Heart left ventricle (tissue), 16 donors: ENCODE measurements around the gene CRYBG3. TPM values are rescaled to one million over a fixed set of nuclear protein-coding genes. Genes with fewer than 3 reads are reported as not detected.
A peak's percentile ranks its signal among the peaks of the same experiment; 100 is the strongest.

ENCODE experiments used
- ATAC-seq, 4 donors: fragments of 200-7000 bp; cut with Tn5 transposase; one replicate each; pipeline ENCODE4 v1.9.1; 2020 to 2022; ENCODE audit warnings: moderate library complexity in 4 of 4, mild to moderate bottlenecking in 3 of 4, moderate number of reproducible peaks in 1 of 4
- DNase-seq, 5 donors: peaks; one replicate each; pipeline ENCODE4 v3.0.0-alpha.2; 2020
- H3K27ac ChIP-seq, 12 donors: fragments of 200-600 bp; sonication (generic) in 4 of 12; one replicate each; pipeline versions ENCODE4 v1.5.0 to v1.8.0; 2016 to 2022; ENCODE audit warnings: mild to moderate bottlenecking in 2 of 12
- H3K27me3 ChIP-seq, 9 donors: fragments of 200-600 bp; sonication (generic) in 2 of 9; one replicate each; pipeline versions ENCODE4 v1.5.1 to v1.8.0; 2016 to 2022; ENCODE audit warnings: mild to moderate bottlenecking in 3 of 9
- H3K36me3 ChIP-seq, 9 donors: fragments of 200-600 bp; sonication (generic) in 2 of 9; one replicate each; pipeline versions ENCODE4 v1.5.0 to v1.8.0; 2018 to 2022; ENCODE audit warnings: mild to moderate bottlenecking in 2 of 9
- H3K4me1 ChIP-seq, 12 donors: fragments of 200-600 bp; sonication (generic) in 4 of 12; one replicate each; pipeline versions ENCODE4 v1.5.0 to v1.8.0; 2016 to 2022; ENCODE audit warnings: mild to moderate bottlenecking in 3 of 12
- H3K4me3 ChIP-seq, 12 donors: fragments of 200-600 bp; sonication (generic) in 4 of 12; one replicate each; pipeline versions ENCODE4 v1.5.0 to v1.8.0; 2017 to 2022; ENCODE audit warnings: mild to moderate bottlenecking in 9 of 12, moderate library complexity in 4 of 12
- H3K9me3 ChIP-seq, 12 donors: fragments of 200-600 bp; sonication (generic) in 4 of 12; one replicate each; pipeline versions ENCODE4 v1.5.0 to v1.8.0; 2016 to 2022; ENCODE audit warnings: mild to moderate bottlenecking in 1 of 12
- CTCF ChIP-seq, 12 donors: fragments of 200-600 bp; sonication (generic) in 4 of 12; IDR thresholded peaks; one replicate each; pipeline versions ENCODE4 v1.5.0 to v1.8.0; 2018 to 2022; ENCODE audit warnings: antibody characterized with exemption in 12 of 12, mild to moderate bottlenecking in 5 of 12
- POLR2A ChIP-seq, 2 donors: fragments of 450-650 bp; IDR thresholded peaks; one replicate each; pipeline ENCODE4 v1.6.1; 2017; ENCODE audit warnings: antibody characterized with exemption in 2 of 2, mild to moderate bottlenecking in 2 of 2, moderate library complexity in 2 of 2
- WGBS, 4 donors: extraction: QIAGEN DNeasy Blood & Tissue Kit in 2 of 4; methylation state at CpG; one replicate each; pipeline versions ENCODE4 v1.1.5 to v1.1.7; 2013 to 2018; 5-methylcytosine and 5-hydroxymethylcytosine counted together
- intact Hi-C, 10 donors: fragments of 100-400 bp; cut with DNase I; formaldehyde crosslinking; loops; one replicate each; pipeline versions ENCODE4 v1.11.1 to v1.14.2; 2022
- polyA plus RNA-seq, 2 donors: library from polyadenylated mRNA; stranded (reverse); fragments of 200-250 nt; gene quantifications; one replicate each; pipeline ENCODE4 v1.2.3, GENCODE V29; 2013
- total RNA-seq, 9 donors: library from RNA; depleted of rRNA in 2 of 9; stranded (reverse); fragments of >200 nt in 2 of 9; fragmentation: NEBNext Ultra II Directional in 3 of 9; extraction: Animal tissue kit (Norgen Biotek cat#: 25700) in 3 of 9; gene quantifications; one replicate each; pipeline versions ENCODE4 v1.1.0 to v1.2.4, GENCODE V29; 2016 to 2023
- donor health status: ischemic (EF 13 %, LVEDD 7.1; RV severe dilation, severe dysfunction).
- donor health status: healthy with polysubstance abuse.
- donor health status: DM: no; HTN: yes; CAD: no.
- donor health status: DM: no; HTN: no; CAD: no.
- donor health status: ischemic (EF 25% LVEDD 6.9; RV normal size, moderate dysfunction).
- donor health status: ischemic (EF 25% LVEDD 5.7; RV mildly dilated, moderate dysfunction).
- donor health status: healthy.
- donor health status: DM: yes; HTN: yes; CAD: no.
- donor health status: ischemic (EF 35%, LVEDD 5.7; RV mildly dilated, moderate dysfunction).
- donor health status: nonischemic (EF 11% LVEDD 7.7; RV severe dilation, severe dysfunction).
- donor health status: DM: yes; HTN: yes; CAD: no.
- donor health status: PGD.
- donor health status: ischemic (EF 29% LVEDD 5.4; RV normal size, mild dysfunction).
- donor health status: nonischemic (EF 23%, LVEDD 6.1; RV moderate dilation, normal function).

The CRYBG3 gene
- total and polyA plus RNA-seq, 11 donors: 5.5 to 34.1 (median 20.9) TPM

GRCh38 chr3:97895216-97895615 is 73.4 kb downstream of the CRYBG3 start:
- Histone ChIP-seq H3K27ac (no peak overlapping the region), H3K27me3 (no peaks in the 10 kb centered on the region), H3K4me1 (peaks cover 0 to 5% (median 0%) of the 10 kb centered on the region in 12 donors), H3K36me3 (peaks cover 0 to 97% (median 25%) of the 10 kb centered on the region in 9 donors), H3K9me3 (no peaks in the 10 kb centered on the region), H3K4me3 (no peak overlapping the region)
- intact Hi-C loops: loop anchor here in 1 of 10 donors (10.0 kb wide), 1 partner anchor 70 kb away; the partner anchor contains the start of gene CRYBG3
- no peak for TF ChIP-seq CTCF (IDR thresholded peaks at IDR 0.05)
- no peak for TF ChIP-seq POLR2A (IDR thresholded peaks at IDR 0.05)
- DNase-seq: no peak
- no peak for ATAC-seq
- WGBS, 4 donors: 69 to 79% (median 78%) methylated on average over 3 of the region's 3 CpGs

- H3K4me1 ChIP-seq: peaks cover 0 to 14% (median 7%) of the 10 kb centered on the region in 12 donors
- H3K27me3 ChIP-seq: no peaks in the 10 kb centered on the region
- H3K27ac ChIP-seq: no peak overlapping the region
- H3K36me3 ChIP-seq: peaks cover 0 to 92% (median 24%) of the 10 kb centered on the region in 9 donors
- ATAC-seq (no peak), DNase-seq (no peak)
- no peak overlapping the region for H3K4me3 ChIP-seq
- intact Hi-C loops: loop anchor here in 1 of 10 donors (10.0 kb wide), 1 partner anchor 71 kb away; the partner anchor contains the start of gene CRYBG3
- WGBS, 4 donors: 93 to 100% (median 97%) methylated on average over 1 of the region's 1 CpG
- H3K9me3 ChIP-seq: no peaks in the 10 kb centered on the region
- TF ChIP-seq POLR2A (IDR thresholded peaks at IDR 0.05): no peak
- TF ChIP-seq CTCF (IDR thresholded peaks at IDR 0.05): no peak
These were observed 74.3 kb downstream of the CRYBG3 start for GRCh38 chr3:97896129-97896528.

GRCh38 chr3:97896547-97896946 is 74.7 kb downstream of the CRYBG3 start:
- WGBS, 4 donors: 66 to 85% (median 78%) methylated on average over 3 of the region's 3 CpGs
- ATAC-seq: no peak
- H3K4me3 ChIP-seq: no peak overlapping the region
- peaks cover 0 to 88% (median 21%) of the 10 kb centered on the region in 9 donors for H3K36me3 ChIP-seq
- no peaks in the 10 kb centered on the region for H3K9me3 ChIP-seq
- TF ChIP-seq POLR2A (IDR thresholded peaks at IDR 0.05) (no peak), CTCF (IDR thresholded peaks at IDR 0.05) (peak in 2 of 12 donors; percentile 14 to 25)
- no peaks in the 10 kb centered on the region for H3K27me3 ChIP-seq
- H3K4me1 ChIP-seq: peaks cover 0 to 16% (median 9%) of the 10 kb centered on the region in 12 donors
- intact Hi-C loops: loop anchor here in 1 of 10 donors (10.0 kb wide), 1 partner anchor 72 kb away; the partner anchor contains the start of gene CRYBG3
- no peak overlapping the region for H3K27ac ChIP-seq
- no peak for DNase-seq

GRCh38 chr3:97899331-97899730 is 77.5 kb downstream of the CRYBG3 start:
- no peak for ATAC-seq
- no peak for TF ChIP-seq POLR2A (IDR thresholded peaks at IDR 0.05)
- no peak for TF ChIP-seq CTCF (IDR thresholded peaks at IDR 0.05)
- H3K27ac ChIP-seq: peak overlapping the region in 1 of 12 donors; percentile 31

More at GRCh38 chr3:97899331-97899730, 77.5 kb downstream of the CRYBG3 start:
- peaks cover 0 to 64% (median 15%) of the 10 kb centered on the region in 9 donors for H3K36me3 ChIP-seq
- H3K4me3 ChIP-seq: no peak overlapping the region
- no peak for DNase-seq
- intact Hi-C loops: loop anchor here in 1 of 10 donors (10.0 kb wide), 1 partner anchor 75 kb away; the partner anchor contains the start of gene CRYBG3
- no peaks in the 10 kb centered on the region for H3K27me3 ChIP-seq
- no peaks in the 10 kb centered on the region for H3K9me3 ChIP-seq
- peaks cover 0 to 31% (median 16%) of the 10 kb centered on the region in 12 donors for H3K4me1 ChIP-seq
